Loucy (cell line): ENCODE data around the gene ZNF774.

Experiments used
- H2AFZ ChIP-seq: fragments of 200-600 bp; sonication (generic); 2 replicates; pipeline ENCODE4 v1.6.0; 2016; ENCODE audit warnings: antibody characterized with exemption, mild to moderate bottlenecking, low read length, moderate library complexity
- H3F3A ChIP-seq: fragments of 200-600 bp; 2 replicates; pipeline ENCODE4 v1.6.0; 2016; ENCODE audit warnings: antibody characterized with exemption, low read depth, mild to moderate bottlenecking
- H3K27me3 ChIP-seq: fragments of 200-600 bp; sonication (generic); 2 replicates; pipeline ENCODE4 v1.6.1; 2014; ENCODE audit warnings: low read length, mild to moderate bottlenecking; ENCODE audit not compliant: insufficient read depth, poor library complexity, severe bottlenecking
- H3K36me3 ChIP-seq: fragments of 200-600 bp; sonication (generic); 2 replicates; pipeline ENCODE4 v1.6.1; 2016; ENCODE audit warnings: low read length; ENCODE audit not compliant: insufficient read depth
- H3K4me1 ChIP-seq: fragments of 200-600 bp; sonication (generic); 2 replicates; pipeline ENCODE4 v1.5.1; 2014; ENCODE audit warnings: low read length, mild to moderate bottlenecking; ENCODE audit not compliant: insufficient read depth, poor library complexity, severe bottlenecking
- H3K4me2 ChIP-seq: fragments of 200-600 bp; sonication (generic); 2 replicates; pipeline ENCODE4 v1.6.0; 2014; ENCODE audit warnings: antibody characterized with exemption, low read length, low read depth, mild to moderate bottlenecking; ENCODE audit not compliant: poor library complexity, severe bottlenecking
- H3K4me3 ChIP-seq: fragments of 200-600 bp; sonication (generic); 2 replicates; pipeline ENCODE4 v1.5.1; 2014; ENCODE audit warnings: low read length, mild to moderate bottlenecking, mixed read lengths; ENCODE audit not compliant: poor library complexity, severe bottlenecking
- H3K79me2 ChIP-seq: fragments of 200-600 bp; sonication (generic); 2 replicates; pipeline ENCODE4 v1.6.1; 2014; ENCODE audit warnings: low read length; ENCODE audit not compliant: insufficient read depth
- H3K9ac ChIP-seq: fragments of 200-600 bp; sonication (generic); 2 replicates; pipeline ENCODE4 v1.6.0; 2014; ENCODE audit warnings: mild to moderate bottlenecking, low read depth, low read length, moderate library complexity; ENCODE audit not compliant: poor library complexity, severe bottlenecking
- H3K9me2 ChIP-seq: fragments of 200-600 bp; sonication (generic); replicated peaks from 2 replicates; pipeline ENCODE4 v1.6.1; 2016; ENCODE audit warnings: low read depth, low read length, mixed read lengths
- H3K9me3 ChIP-seq: fragments of 200-600 bp; sonication (generic); 2 replicates; pipeline ENCODE4 v1.6.1; 2014; ENCODE audit warnings: mild to moderate bottlenecking, antibody characterized with exemption, low read length, low read depth; ENCODE audit not compliant: insufficient read depth
- H4K20me1 ChIP-seq: fragments of 200-600 bp; sonication (generic); 2 replicates; pipeline ENCODE4 v1.6.0; 2014; ENCODE audit warnings: antibody characterized with exemption, low read length, mild to moderate bottlenecking; ENCODE audit not compliant: insufficient read depth, poor library complexity, severe bottlenecking
- CTCF ChIP-seq: fragments of 200-600 bp; sonication (generic); conservative IDR thresholded peaks from 2 replicates; pipeline ENCODE4 v1.5.1; 2014; ENCODE audit warnings: mild to moderate bottlenecking, antibody characterized with exemption, low read length
- EZH2phosphoT487 ChIP-seq: fragments of 200-600 bp; IDR thresholded peaks from 2 replicates; pipeline ENCODE4 v1.6.1; 2018; ENCODE audit warnings: antibody characterized with exemption, mild to moderate bottlenecking, moderate library complexity, borderline replicate concordance

Gene ZNF774

DNA sequence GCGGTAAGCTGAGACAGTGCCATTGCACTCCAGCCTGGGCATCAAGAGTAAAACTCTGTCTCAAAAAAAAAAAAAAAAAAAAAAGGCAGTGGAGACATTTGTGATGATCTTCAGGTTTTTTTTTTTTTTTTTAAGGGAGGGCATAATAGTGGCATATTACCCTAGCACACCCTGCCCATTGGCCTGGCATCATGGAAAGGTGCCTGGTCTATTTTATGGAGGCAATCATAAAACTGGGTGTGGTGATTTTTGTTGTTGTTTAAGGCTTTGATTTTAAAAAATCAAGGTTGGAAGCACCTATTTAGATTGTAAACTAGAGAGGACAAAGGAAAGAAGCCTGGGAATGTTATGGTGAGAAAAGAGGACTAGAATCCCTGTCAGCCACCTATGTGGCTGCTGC lies 42.0 kb downstream of the ZNF774 start:
- peaks cover 33% of the 10 kb centered on the region for H3K4me1 ChIP-seq
- no peak overlapping the region for H2AFZ ChIP-seq
- no peak overlapping the region for H3K9ac ChIP-seq
- no peak for TF ChIP-seq CTCF
- H3K27me3 ChIP-seq = no peaks in the 10 kb centered on the region
- H4K20me1 ChIP-seq = peaks cover 8% of the 10 kb centered on the region
- no peaks in the 10 kb centered on the region; the same call in 1 of the 2 replicates for H3K36me3 ChIP-seq
- peaks cover 93% of the 10 kb centered on the region for H3K79me2 ChIP-seq
- no peaks in the 10 kb centered on the region for H3K9me3 ChIP-seq
- no peaks in the 10 kb centered on the region for H3F3A ChIP-seq
- H3K9me2 ChIP-seq = no peaks in the 10 kb centered on the region
- no peak overlapping the region for H3K4me3 ChIP-seq
- H3K4me2 ChIP-seq = no peak overlapping the region

DNA sequence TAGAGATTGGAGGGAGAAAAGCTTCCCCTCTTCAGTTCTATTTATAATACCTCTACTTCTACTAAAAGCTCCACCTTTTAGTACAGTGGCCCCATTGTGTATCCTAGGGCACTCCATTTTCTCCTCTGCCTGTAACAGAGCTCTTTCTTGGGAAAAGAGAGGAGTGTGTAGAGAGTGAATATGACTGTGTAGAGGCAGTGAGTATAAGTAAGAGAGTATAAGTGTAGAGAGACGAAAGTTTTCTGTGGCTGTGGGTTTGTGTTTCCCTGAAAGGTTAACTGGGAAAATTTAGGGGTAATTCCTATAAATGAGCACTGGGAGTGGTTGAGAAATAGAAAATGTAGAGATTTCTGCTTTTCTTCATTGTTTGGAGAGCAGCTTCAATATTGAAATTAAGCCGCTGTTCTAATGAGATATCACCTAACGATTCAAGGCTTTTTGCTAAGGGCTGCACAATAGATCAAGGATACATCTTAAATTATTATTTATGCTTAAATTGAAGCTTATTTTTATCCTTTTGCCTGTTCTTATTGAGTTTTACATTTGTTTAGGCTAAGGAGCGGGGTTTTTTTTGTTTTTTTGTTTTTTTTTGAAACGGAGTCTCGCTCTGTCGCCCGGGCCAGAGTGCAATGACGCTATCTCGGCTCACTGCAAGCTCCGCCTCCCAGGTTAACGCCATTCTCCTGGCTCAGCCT lies 42.8 kb downstream of the ZNF774 start:
- H3K9me2 ChIP-seq = no peaks in the 10 kb centered on the region
- TF ChIP-seq EZH2phosphoT487 (no peak), CTCF (no peak)
- peaks cover 33% of the 10 kb centered on the region for H3K4me1 ChIP-seq
- peaks cover 93% of the 10 kb centered on the region for H3K79me2 ChIP-seq
- peak overlapping the region; percentile 0 for H3K4me2 ChIP-seq
- no peaks in the 10 kb centered on the region for H3K27me3 ChIP-seq
- no peak overlapping the region for H3K4me3 ChIP-seq
- no peaks in the 10 kb centered on the region for H3F3A ChIP-seq
- no peaks in the 10 kb centered on the region for H3K9me3 ChIP-seq
- H3K36me3 ChIP-seq = no peaks in the 10 kb centered on the region; the same call in 1 of the 2 replicates
- no peak overlapping the region for H3K9ac ChIP-seq
- no peak overlapping the region for H2AFZ ChIP-seq
- peaks cover 8% of the 10 kb centered on the region for H4K20me1 ChIP-seq

GRCh38 chr15:90396321-90396720 lies 44.2 kb downstream of the ZNF774 start:
- H3F3A ChIP-seq = 0 out of 2 replicates have a peak, but pooled peaks cover 5% of the 10 kb centered on the region
- H3K4me3 ChIP-seq = no peak overlapping the region
- peaks cover 31% of the 10 kb centered on the region for H3K4me1 ChIP-seq
- no peaks in the 10 kb centered on the region for H3K9me3 ChIP-seq
- H2AFZ ChIP-seq = no peak overlapping the region
- no peaks in the 10 kb centered on the region for H3K27me3 ChIP-seq
- no peak overlapping the region for H3K9ac ChIP-seq
- H3K4me2 ChIP-seq = no peak overlapping the region
- no peaks in the 10 kb centered on the region for H3K9me2 ChIP-seq
- no peak for TF ChIP-seq EZH2phosphoT487
- no peak for TF ChIP-seq CTCF
- peaks cover 9% of the 10 kb centered on the region for H4K20me1 ChIP-seq
- H3K36me3 ChIP-seq = no peaks in the 10 kb centered on the region
- peaks cover 91% of the 10 kb centered on the region for H3K79me2 ChIP-seq
